ENCODE data around the gene UTY.

- TF ChIP-seq POLR2A (IDR thresholded peaks at IDR 0.05; ENCODE audit: low read depth, low read length) (no peak), EZH2 (IDR thresholded peaks at IDR 0.05; ENCODE audit: borderline replicate concordance, low read depth, low read length, severe bottlenecking) (no peak), CTCF (IDR thresholded peaks at IDR 0.05; ENCODE audit: extremely low read depth in 1 of 2, insufficient read depth in 1 of 2, low read depth in 1 of 2, low read length in 2 of 2) (peak; percentile 25 to 36), POLR2AphosphoS5 (IDR thresholded peaks at IDR 0.05; ENCODE audit: insufficient read depth, low read depth, low read length) (no peak), MAX (IDR thresholded peaks at IDR 0.05; ENCODE audit: insufficient read depth, insufficient read length) (no peak), MYC (IDR thresholded peaks at IDR 0.05; ENCODE audit: low read depth, low read length) (no peak), JUN (IDR thresholded peaks at IDR 0.05; ENCODE audit: borderline replicate concordance, insufficient read depth, insufficient read length, low read depth) (no peak)
Measured at GRCh38 chrY:13435968-13436937, 43.6 kb downstream of the UTY start.
